H1 (cell line): Measurements from ENCODE around the gene KDM6A. TPM values are rescaled to one million over a fixed set of nuclear protein-coding genes. Genes with fewer than 3 reads are reported as not detected.

Experiments used
- CHD7 ChIP-seq: fragments of 300-600 bp; sonication (generic); IDR thresholded peaks from 2 replicates; pipeline ENCODE4 v1.7.1; 2012; ENCODE audit warnings: low read length, moderate library complexity, mild to moderate bottlenecking, inconsistent platforms; ENCODE audit not compliant: insufficient replicate concordance
- RNF2 ChIP-seq: fragments of 200-900, 300-1000 bp; sonication (generic); IDR thresholded peaks from 2 replicates; pipeline ENCODE4 v1.7.1; 2016; ENCODE audit warnings: borderline replicate concordance, low read depth, mild to moderate bottlenecking, antibody characterized with exemption, low read length; ENCODE audit not compliant: poor library complexity, severe bottlenecking; ENCODE audit errors: missing control alignments
- TAF7 ChIP-seq: optimal IDR thresholded peaks from 2 replicates; pipeline ENCODE3; 2011; ENCODE audit warnings: low read depth, mild to moderate bottlenecking, inconsistent platforms, low read length, moderate library complexity, borderline replicate concordance
- polyA plus RNA-seq, 7 experiments: library from polyadenylated mRNA; depleted of rRNA in 3 of 7; stranded (reverse) in 5 of 7; unstranded in 2 of 7; fragments of >200 nt in 5 of 7; fragments of 200-250 nt in 2 of 7; gene quantifications; 1 replicate in 5 of 7; 2 replicates in 1 of 7; 4 replicates in 1 of 7; pipeline versions ENCODE4 v1.2.1 to v1.2.3, GENCODE V29; 2011 to 2013; ENCODE audit warnings: missing spikeins in 2 of 7, mixed read lengths in 2 of 7
- total RNA-seq: library from RNA; stranded (reverse); fragmentation: NEBNext Ultra II Directional; extraction: Animal tissue kit (Norgen Biotek cat#: 25700); gene quantifications from 2 replicates; pipeline ENCODE4 v1.2.1, GENCODE V29; 2021
- TF ChIP-seq, protein P1 (sequence below): IDR thresholded peaks from 2 replicates; pipeline ENCODE4 v1.6.1; 2012; ENCODE audit warnings: low read length, inconsistent platforms

Gene KDM6A
- total and polyA plus RNA-seq, 2 of the 8 experiments (the other 6 are each of a cell fraction or from before 2014, with no cell fraction given) = 43.5 to 58.4 TPM

- TF ChIP-seq CHD7 = no peak
- no peak for TF ChIP-seq RNF2
- TF ChIP-seq TAF7 = no peak
- TF ChIP-seq, protein P1, sequence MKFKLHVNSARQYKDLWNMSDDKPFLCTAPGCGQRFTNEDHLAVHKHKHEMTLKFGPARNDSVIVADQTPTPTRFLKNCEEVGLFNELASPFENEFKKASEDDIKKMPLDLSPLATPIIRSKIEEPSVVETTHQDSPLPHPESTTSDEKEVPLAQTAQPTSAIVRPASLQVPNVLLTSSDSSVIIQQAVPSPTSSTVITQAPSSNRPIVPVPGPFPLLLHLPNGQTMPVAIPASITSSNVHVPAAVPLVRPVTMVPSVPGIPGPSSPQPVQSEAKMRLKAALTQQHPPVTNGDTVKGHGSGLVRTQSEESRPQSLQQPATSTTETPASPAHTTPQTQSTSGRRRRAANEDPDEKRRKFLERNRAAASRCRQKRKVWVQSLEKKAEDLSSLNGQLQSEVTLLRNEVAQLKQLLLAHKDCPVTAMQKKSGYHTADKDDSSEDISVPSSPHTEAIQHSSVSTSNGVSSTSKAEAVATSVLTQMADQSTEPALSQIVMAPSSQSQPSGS = no peak
Observed at GRCh38 chrX:44922980-44923379, 50.0 kb downstream of the KDM6A start (continued).
